Activated CD4-positive, CD25-positive, alpha-beta regulatory T cell (primary cell): Measurements from ENCODE around the gene CRK.
A peak's percentile ranks its signal among the peaks of the same experiment; 100 is the strongest.
"Not testable (repeated sequence)": the region's sequence is repeated elsewhere in the genome, so short reads cannot be mapped to it uniquely, and the experiment has no call there.

Experiments used
- DNase-seq, 4 experiments: peaks; one replicate each; lab custom pipeline; 2025; lab: John Stamatoyannopoulos, UW

The CRK gene

DNA sequence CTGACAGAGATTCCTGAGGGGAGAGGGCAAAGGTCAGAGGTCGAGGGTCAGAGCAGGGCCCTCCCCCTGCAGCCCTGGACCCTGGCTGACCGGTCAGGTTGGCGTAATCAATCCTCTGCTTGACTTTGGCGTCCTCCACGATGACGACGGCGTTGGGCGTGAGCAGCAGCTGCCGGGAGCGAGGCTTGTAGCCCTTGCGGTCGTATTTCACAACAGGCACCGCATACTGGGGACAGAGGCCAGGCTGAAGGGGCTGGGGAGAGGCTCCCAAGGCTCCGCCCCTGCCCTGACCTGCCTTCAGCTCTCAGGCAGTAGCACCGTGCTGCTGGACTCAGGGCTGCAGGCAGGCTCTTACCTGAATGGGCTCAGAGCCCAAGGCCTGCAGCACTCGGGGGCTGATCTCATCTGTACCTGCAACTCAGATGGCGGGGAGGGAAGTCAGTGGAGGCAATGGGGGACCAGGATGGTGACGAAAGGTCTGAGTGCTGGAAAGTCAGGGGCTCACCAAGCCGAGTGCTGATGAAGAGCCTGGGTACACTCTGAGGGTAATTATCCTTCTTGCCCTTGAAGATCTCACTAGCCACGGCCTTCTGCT lies 12.0 kb upstream of the CRK start:
- no peak for DNase-seq

- DNase-seq = no peak
Observed at GRCh38 chr17:1467258-1467657, 11.2 kb upstream of the CRK start.

DNA sequence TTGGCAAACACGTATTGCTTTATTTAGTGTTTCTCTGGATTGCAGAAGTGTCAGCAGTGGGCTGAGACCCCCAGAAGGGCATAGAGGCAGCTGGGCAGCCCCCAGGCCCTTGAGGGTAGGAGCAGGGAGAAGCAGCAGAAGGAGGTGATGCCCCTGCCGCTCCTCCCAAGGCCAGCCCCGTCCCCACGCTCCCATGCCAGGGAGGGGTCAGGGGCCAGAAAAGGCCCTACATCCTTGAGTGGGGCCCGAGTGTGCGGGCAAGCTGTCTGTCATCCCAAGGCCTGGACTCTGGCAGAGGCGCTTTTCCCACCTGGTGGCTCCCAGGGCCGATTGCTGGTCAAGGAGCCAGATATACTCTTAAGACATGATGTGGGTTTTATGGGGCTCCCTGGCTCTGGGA lies 8.2 kb upstream of the CRK start:
- no peak for DNase-seq

- no peak for DNase-seq
Observed at GRCh38 chr17:1462164-1463112, 6.4 kb upstream of the CRK start.

DNA sequence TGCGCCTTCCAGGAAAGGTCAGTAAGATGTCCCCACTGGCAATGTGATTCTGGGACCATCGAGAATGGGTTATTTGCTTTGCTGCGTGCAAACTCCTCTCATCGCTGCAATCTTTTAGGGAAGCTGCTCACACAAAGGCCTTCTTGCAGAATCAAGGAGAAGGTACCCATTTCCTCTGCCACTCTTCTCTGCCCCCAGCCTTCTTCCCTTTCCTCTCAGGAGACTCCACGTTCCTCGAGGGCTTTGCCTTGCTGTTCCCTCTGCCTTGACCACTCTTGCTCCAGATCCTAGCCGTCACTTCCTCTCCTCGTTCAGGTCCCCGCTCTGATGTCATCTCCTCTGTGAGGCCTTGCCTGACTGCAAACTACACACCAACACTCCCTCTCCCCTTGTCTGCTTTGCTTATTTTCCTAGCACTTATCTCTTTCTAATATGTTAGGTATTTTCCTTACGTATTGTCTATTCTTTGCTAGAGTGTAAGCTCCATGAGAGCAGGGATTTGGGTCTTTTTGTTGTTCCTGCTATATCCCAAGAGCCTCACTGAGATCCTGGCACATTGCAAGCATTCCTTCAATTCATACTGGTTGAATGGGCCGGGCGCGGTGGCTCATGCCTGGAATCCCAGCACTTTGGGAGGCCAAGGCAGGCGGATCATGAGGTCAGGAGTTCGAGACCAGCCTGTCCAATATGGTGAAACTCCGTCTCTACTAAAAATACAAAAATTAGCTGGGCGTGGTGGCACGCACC lies 5.3 kb upstream of the CRK start:
- DNase-seq = no peak

DNA sequence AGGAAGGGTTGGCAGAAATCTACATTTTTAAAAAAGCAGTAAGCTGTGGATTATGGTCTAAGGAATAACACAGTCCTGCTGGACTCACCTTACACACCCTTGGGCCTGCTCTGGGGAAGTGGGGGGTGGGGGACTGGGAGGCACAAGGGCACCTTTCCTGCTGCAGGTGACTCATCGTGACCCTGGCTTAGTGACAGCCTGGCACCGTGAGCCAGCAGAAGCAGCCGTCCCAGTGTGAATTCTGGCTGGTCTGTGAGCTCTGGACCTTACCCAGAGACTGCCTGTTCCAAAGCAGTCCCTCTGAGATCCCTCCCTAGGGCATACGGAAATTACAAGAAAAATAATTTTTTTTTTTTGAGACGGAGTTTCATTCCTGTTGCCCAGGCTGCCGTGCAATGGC lies 4.2 kb upstream of the CRK start:
- no peak for DNase-seq

- peak in 1 of 4 experiments; percentile 32 for DNase-seq
Observed at GRCh38 chr17:1455291-1455796, 688 bp downstream of the CRK start.

DNA sequence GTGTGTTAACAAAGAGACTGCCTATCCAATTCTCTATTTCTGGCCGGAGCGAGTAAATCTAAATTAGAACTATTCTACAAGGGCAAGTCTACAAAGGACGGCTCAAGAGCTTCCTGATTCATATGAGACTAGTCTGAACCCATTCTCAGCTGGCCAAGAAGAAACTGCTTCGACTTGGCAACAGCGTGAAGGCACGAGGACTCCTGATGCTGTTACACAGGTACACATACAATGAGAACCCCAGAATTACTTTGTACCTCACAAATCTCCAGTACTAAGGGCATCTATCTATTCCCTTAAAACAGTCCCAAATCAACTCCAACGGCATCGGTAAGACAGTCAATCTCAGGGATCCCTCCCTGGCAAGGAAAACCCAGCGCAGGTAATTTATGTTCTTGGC lies 1.5 kb downstream of the CRK start:
- no peak for DNase-seq

DNA sequence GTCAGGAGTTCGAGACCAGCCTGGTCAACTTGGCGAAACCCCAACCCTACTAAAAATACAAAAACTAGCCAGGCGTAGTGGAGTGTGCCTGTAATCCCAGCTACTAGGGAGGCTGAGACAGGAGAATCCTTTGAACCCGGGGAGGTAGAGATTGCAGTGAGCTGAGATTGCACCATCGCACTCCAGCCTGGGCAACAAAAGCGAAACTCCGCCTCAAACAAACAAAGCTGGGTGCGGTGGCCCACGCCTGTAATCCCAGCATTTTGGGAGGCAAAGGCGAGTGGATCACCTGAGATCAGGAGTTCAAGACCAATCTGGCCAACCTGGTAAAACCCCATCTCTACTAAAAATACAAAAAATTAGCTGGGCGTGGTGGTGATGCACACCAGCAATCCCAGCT lies 2.3 kb downstream of the CRK start:
- DNase-seq = not testable (repeated sequence)

DNA sequence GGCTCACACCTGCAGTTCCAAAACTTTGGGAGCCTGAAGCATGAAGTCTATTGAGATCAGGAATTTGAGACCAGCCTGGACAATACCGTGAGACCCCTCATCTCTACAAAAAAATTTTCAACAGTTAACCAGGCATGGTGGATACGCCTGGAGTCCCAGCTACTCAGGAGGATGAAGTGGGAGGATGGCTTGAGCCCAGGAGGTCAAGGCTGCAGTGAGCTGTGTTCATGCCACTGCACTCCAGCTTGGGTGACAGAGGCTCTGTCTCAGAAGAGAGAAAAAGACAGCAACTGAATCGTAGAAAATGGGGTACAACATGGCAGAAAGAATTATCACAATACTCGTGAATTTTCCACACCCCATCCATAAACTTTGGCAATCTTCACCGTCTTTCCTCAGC lies 3.2 kb downstream of the CRK start:
- DNase-seq = no peak

GRCh38 chr17:1450261-1450660 lies 5.8 kb downstream of the CRK start:
- not testable (repeated sequence) for DNase-seq

- DNase-seq = no peak
Observed at GRCh38 chr17:1449412-1449967, 6.5 kb downstream of the CRK start.

DNA sequence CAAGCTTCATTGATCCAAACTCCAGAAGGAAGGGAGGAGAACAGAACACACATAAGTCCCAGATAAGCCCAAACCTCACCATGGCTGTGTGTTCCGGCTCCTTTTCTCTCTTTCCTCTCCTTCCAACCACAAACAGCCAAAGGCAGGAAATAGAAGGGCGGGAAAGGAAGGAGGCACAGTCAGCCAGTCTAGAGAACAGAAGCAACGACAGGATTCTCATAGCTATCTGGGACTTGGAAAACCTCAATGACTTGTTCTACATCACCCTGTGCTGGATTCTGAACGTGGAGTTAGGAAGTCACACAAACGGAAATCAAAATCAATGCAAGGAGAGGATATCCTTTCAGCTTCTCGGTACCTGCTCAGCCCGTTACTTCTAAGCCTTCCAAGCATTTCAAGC lies 9.0 kb downstream of the CRK start:
- DNase-seq = no peak

DNA sequence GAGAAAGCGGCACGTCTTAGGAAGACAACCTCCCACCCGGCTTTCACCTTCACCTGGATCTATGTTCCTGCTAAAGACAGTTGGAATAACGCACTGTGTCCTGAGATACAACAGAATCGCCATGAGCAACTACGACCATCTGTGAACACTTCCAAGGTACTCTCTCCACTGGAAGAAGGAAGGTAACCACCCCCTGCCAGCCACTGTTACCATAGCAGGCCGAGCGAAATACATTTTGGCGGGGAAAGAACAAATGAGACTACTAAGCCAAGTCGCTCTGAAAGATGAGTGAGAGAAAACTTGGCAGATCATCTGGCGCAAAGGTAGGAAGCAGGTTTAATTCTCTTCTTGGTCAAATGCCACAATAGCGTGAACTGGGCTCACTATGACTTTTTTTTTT lies 9.8 kb downstream of the CRK start:
- no peak for DNase-seq

DNA sequence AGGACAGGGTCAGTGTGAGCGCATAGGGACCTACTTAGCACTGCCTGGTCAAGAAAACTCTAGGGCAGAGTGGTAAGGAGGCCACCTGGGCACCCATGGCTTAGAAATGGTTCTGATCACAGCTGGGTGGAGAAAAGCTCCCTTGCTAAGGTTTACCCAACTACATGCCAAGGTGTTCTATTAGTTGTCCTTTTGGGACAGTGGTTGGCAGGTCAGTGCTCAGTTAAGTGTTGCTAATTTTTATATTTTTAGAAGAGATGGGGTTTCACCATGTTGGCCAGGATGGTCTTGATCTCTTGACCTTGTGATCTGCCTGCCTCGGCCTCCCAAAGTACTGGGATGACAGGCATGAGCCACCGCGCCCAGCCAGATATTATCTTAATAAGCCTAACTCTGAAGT lies 10.3 kb downstream of the CRK start:
- DNase-seq = not testable (repeated sequence)

- not testable (repeated sequence) for DNase-seq
Observed at GRCh38 chr17:1442721-1443120, 13.3 kb downstream of the CRK start.

- no peak for DNase-seq
Observed at GRCh38 chr17:1442187-1442586, 13.8 kb downstream of the CRK start.

DNA sequence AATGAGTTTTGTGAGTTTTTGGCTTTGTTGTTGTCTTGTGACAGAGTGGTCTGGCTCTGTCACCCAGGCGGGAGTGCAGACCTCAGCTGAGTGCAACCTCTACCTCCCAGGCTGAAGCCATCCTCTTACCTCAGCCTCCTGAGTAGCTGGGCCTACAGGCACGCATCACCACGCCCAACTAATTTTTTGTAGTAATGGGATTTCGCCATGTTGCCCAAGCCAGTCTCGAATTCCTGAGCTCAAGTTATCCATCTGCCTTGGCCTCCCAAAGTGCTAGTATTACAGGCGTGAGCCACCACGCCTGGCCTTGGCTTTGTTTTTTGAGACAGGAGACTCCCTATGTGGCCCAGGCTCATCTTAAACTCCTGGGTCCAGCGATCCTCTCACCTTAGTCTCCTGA lies 15.1 kb downstream of the CRK start:
- no peak for DNase-seq

DNA sequence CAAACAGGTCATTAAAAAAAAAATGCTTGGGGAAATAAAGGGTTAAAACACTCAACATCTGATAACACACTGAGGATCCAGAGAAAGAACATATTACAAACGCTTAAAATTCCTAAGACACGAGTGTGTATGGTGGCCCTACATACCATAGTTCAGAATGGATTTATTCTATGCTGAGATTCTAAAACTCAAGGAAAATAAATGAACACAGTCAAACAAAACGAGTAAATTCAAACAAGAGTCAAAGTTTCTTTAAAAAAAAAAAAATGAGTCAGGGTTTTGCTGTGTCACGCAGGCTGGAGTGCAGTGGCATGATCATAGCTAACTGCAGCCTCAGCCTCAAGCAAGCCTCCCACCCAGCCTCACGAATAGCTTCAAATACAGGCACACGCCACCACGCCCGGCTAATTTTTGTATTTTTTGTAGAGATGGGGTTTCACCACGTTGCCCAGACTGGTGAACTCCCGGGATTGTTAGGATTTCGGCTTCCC lies 17.4 kb downstream of the CRK start:
- no peak for DNase-seq

DNA sequence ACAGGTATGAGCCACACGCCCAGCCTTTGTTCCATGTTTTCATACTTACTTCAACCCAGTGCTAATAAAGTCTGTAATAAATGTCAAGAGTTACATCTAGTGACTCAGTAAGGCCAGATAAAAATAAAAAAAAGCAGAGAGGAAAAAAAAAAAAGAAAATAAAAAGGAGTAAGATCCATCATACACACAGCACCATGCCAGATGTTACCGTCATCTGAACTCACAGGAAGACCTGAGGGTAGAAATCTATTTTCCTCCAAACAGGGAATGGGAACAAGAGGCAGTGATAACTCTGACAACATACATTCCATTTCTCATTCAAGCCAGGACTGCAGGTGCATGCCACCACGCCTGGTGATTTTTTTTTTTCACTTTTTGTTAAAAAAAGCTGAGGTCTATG lies 20.7 kb downstream of the CRK start:
- DNase-seq = no peak

- DNase-seq = no peak
Observed at GRCh38 chr17:1434150-1434549, 21.9 kb downstream of the CRK start.

- no peak for DNase-seq
Observed at GRCh38 chr17:1431631-1432104, 24.4 kb downstream of the CRK start.
